ENCODE measurements around the gene RNF126.

RNF126 gene

GRCh38 chr19:661427-662196 lies 1.4 kb downstream of the RNF126 start:
- DNase-seq = peak; percentile 88

GRCh38 chr19:660793-661426 lies 2.1 kb downstream of the RNF126 start:
- no peak for DNase-seq

- no peak for DNase-seq
Observed at GRCh38 chr19:658916-659839, 3.8 kb downstream of the RNF126 start.

GRCh38 chr19:658059-658839 lies 4.8 kb downstream of the RNF126 start:
- no peak for DNase-seq

GRCh38 chr19:657611-658010 lies 5.4 kb downstream of the RNF126 start:
- DNase-seq = no peak

- no peak for DNase-seq
Observed at GRCh38 chr19:656751-657559, 6.1 kb downstream of the RNF126 start.

GRCh38 chr19:655691-656090 lies 7.3 kb downstream of the RNF126 start:
- no peak for DNase-seq

- no peak for DNase-seq
Observed at GRCh38 chr19:653425-653824, 9.6 kb downstream of the RNF126 start.

GRCh38 chr19:652467-653389 lies 10.3 kb downstream of the RNF126 start:
- no peak for DNase-seq

- no peak for DNase-seq
Observed at GRCh38 chr19:651991-652390, 11.0 kb downstream of the RNF126 start.

GRCh38 chr19:651114-651818 lies 11.7 kb downstream of the RNF126 start:
- no peak for DNase-seq

- no peak for DNase-seq
Observed at GRCh38 chr19:650121-650520, 12.9 kb downstream of the RNF126 start.

- DNase-seq = no peak
Observed at GRCh38 chr19:648904-649801, 13.9 kb downstream of the RNF126 start.

- DNase-seq = no peak
Observed at GRCh38 chr19:648305-648704, 14.7 kb downstream of the RNF126 start.

- no peak for DNase-seq
Observed at GRCh38 chr19:647566-648284, 15.3 kb downstream of the RNF126 start.

GRCh38 chr19:646779-647565 lies 16.0 kb downstream of the RNF126 start:
- DNase-seq = no peak

All from hematopoietic multipotent progenitor cell treated with erythropoietin and hydrocortisone succinate and interleukin-3 and kit ligand, for 4 days (in vitro differentiated cells).